ENCODE results near the gene CTIF.

DNA sequence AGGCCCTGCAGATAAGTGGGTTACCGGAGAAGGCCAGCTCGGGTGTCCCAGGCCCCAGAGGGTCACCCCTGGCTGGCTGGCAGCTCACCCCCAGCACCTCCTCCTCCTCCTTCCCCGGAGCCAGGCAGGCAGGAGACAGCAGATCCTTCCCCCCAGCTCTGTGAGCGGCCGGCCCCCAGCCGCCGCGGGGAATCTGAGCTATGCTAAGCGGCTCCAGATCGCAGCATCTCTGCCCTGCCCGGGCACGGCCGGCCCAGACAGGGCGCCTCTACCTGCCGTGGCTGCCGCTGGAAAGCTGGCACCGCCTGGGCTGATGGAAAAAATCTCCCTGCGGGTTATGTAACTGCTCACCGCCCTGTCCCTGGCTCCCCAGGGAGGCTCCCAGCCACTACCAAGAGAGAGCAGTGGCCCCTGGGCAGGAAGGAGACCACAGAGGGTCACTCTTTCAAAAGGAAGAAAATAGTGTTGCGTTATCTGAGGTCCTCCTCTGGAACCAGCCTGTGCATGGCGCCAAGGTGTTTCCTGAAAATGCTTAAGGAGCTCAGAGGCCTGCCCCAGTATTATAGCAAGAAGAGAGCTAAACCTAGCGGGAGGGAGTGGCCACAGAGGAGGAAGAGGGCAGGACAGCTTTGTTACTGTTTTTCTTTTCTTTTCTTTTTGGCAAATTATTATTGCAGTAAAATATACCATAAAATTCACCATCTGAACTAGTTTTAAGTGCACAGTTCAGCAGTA, 233.0 kb downstream of the CTIF start:
- no peak for TF ChIP-seq POLR2A (IDR thresholded peaks at IDR 0.05)
- TF ChIP-seq CTCF (IDR thresholded peaks at IDR 0.05) = no peak
- TF ChIP-seq EP300 (IDR thresholded peaks at IDR 0.05) = no peak
